GM19463 (cell line): Measurements from ENCODE around the gene CD40LG.
A peak's percentile ranks its signal among the peaks of the same experiment; 100 is the strongest.

Experiments used
- ATAC-seq: cut with Tn5 transposase; IDR thresholded peaks from one replicate; pipeline ENCODE4 v1.9.1; 2021; ENCODE audit warnings: mild to moderate bottlenecking, moderate library complexity; ENCODE audit not compliant: unreplicated experiment

Gene CD40LG

GRCh38 chrX:136647677-136648360, at the start of gene CD40LG:
CD40LG (plus strand) TSS chrX:136648158; CDS start chrX:136648249, 91 bp downstream.
- ATAC-seq, result no peak

- no peak for ATAC-seq
Observed at GRCh38 chrX:136598631-136599030, 49.3 kb upstream of the CD40LG start.

GRCh38 chrX:136600059-136600458, 47.9 kb upstream of the CD40LG start:
- no peak for ATAC-seq

- ATAC-seq, result no peak
Observed at GRCh38 chrX:136607236-136607635, 40.7 kb upstream of the CD40LG start.

GRCh38 chrX:136608295-136608933, 39.5 kb upstream of the CD40LG start:
- ATAC-seq, result peak; percentile 51

GRCh38 chrX:136616987-136617685, 30.8 kb upstream of the CD40LG start:
- ATAC-seq, result peak; percentile 95

GRCh38 chrX:136619899-136620505, 28.0 kb upstream of the CD40LG start:
- ATAC-seq, result no peak

- no peak for ATAC-seq
Observed at GRCh38 chrX:136620780-136621179, 27.2 kb upstream of the CD40LG start.

- no peak for ATAC-seq
Observed at GRCh38 chrX:136622568-136622967, 25.4 kb upstream of the CD40LG start.

GRCh38 chrX:136623396-136623795, 24.6 kb upstream of the CD40LG start:
- no peak for ATAC-seq

- no peak for ATAC-seq
Observed at GRCh38 chrX:136625246-136625645, 22.7 kb upstream of the CD40LG start.

GRCh38 chrX:136626237-136626636, 21.7 kb upstream of the CD40LG start:
- peak; percentile 75 for ATAC-seq

- ATAC-seq, result no peak
Observed at GRCh38 chrX:136626891-136627290, 21.1 kb upstream of the CD40LG start.

GRCh38 chrX:136627409-136627808, 20.5 kb upstream of the CD40LG start:
- ATAC-seq, result no peak

GRCh38 chrX:136629084-136629750, 18.7 kb upstream of the CD40LG start:
- no peak for ATAC-seq

GRCh38 chrX:136630881-136631280, 17.1 kb upstream of the CD40LG start:
- no peak for ATAC-seq

GRCh38 chrX:136635235-136635634, 12.7 kb upstream of the CD40LG start:
- ATAC-seq, result peak; percentile 87

- ATAC-seq, result no peak
Observed at GRCh38 chrX:136636121-136636520, 11.8 kb upstream of the CD40LG start.

GRCh38 chrX:136639506-136640176, 8.3 kb upstream of the CD40LG start:
- ATAC-seq, result no peak

- ATAC-seq, result no peak
Observed at GRCh38 chrX:136643243-136643642, 4.7 kb upstream of the CD40LG start.
